ENCODE measurements around the gene ZBTB20. TPM values are rescaled to one million over a fixed set of nuclear protein-coding genes. Genes with fewer than 3 reads are reported as not detected.

Gene ZBTB20
- total and polyA plus RNA-seq, 4 donors, result 0.69 to 128 (median 51.7) TPM

- Histone ChIP-seq H3K27ac (ENCODE audit: low read depth in 1 of 2, low read length in 2 of 2) (no peak overlapping the region), H3K4me1 (ENCODE audit: control insufficient read depth in 1 of 2, insufficient read depth in 2 of 2, low read length in 2 of 2) (no peaks in the 10 kb centered on the region)
- 98 to 100% methylated on average over 2 of the region's 2 CpGs for WGBS, 2 donors
Measured at GRCh38 chr3:114860531-114860930, 286.6 kb downstream of the ZBTB20 start.

DNA sequence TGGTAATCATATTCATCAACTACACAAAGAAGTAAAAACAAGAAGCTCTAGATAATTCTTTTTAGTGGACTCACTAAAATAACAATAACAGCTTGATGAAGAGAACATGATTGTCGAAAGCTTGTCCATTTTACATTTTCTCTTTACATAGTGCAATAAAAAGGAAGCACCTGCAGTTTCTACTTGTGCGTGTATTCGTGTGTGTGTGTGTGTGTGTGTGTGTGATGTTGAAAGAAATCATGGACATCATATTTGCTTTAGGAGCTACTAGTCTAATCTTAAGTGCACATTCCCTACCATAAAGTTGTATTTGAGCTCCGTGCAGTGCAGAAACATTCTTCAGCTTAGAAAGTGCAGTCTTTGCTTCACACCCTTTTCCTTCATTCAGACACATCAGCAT, 288.8 kb downstream of the ZBTB20 start:
- no peaks in the 10 kb centered on the region for H3K9me3 ChIP-seq (ENCODE audit: control insufficient read depth, low read length)
- ATAC-seq (ENCODE audit: low FRiP score) (no peak), DNase-seq (no peak)
- intact Hi-C loops (cut with DNase I), result no loop called here
- no peak overlapping the region for H3K4me3 ChIP-seq (ENCODE audit: low read length in 2 of 2)
- H3K27ac ChIP-seq (ENCODE audit: low read depth in 1 of 2, low read length in 2 of 2), result no peak overlapping the region
- no peaks in the 10 kb centered on the region for H3K4me1 ChIP-seq (ENCODE audit: control insufficient read depth in 1 of 2, insufficient read depth in 2 of 2, low read length in 2 of 2)
- WGBS, 2 donors, result 91% methylated on average over 4 of the region's 4 CpGs
- H3K27me3 ChIP-seq (ENCODE audit: control insufficient read depth in 1 of 2, insufficient read depth in 2 of 2, low read length in 1 of 2), result no peaks in the 10 kb centered on the region
- H3K36me3 ChIP-seq (ENCODE audit: control insufficient read depth in 1 of 2, insufficient read depth in 2 of 2, low read length in 1 of 2), result no peaks in the 10 kb centered on the region

More at GRCh38 chr3:114860531-114860930, 286.6 kb downstream of the ZBTB20 start:
- no peak for ATAC-seq (ENCODE audit: low FRiP score)
- Histone ChIP-seq H3K4me3 (ENCODE audit: low read length in 2 of 2) (no peak overlapping the region), H3K9me3 (ENCODE audit: control insufficient read depth, low read length) (no peaks in the 10 kb centered on the region), H3K27me3 (ENCODE audit: control insufficient read depth in 1 of 2, insufficient read depth in 2 of 2, low read length in 1 of 2) (no peaks in the 10 kb centered on the region), H3K36me3 (ENCODE audit: control insufficient read depth in 1 of 2, insufficient read depth in 2 of 2, low read length in 1 of 2) (no peaks in the 10 kb centered on the region)
- no peak for DNase-seq
- intact Hi-C loops (cut with DNase I), result no loop called here

DNA sequence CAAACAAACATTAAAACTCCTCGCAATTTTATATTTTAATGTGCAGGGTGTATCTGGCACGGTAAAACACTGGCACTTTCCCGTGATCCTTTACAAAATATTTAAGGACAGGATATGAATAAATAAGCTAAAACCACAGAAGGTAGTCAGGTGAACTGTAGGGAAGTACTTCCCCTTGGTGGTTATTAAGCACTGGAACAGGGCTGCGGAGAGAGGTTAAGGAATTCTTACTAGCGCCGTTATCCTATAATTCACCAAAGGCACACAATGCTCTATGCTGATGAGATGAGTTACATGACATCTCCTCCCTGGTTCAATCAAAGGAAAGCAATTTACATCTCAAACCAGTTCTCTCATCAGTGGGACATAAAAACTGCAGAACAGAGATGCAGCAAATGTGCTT, 289.8 kb downstream of the ZBTB20 start:
- no peaks in the 10 kb centered on the region for H3K27me3 ChIP-seq (ENCODE audit: control insufficient read depth in 1 of 2, insufficient read depth in 2 of 2, low read length in 1 of 2)
- intact Hi-C loops (cut with DNase I), result no loop called here
- ATAC-seq (ENCODE audit: low FRiP score) (no peak), DNase-seq (no peak)
- no peaks in the 10 kb centered on the region for H3K4me1 ChIP-seq (ENCODE audit: control insufficient read depth in 1 of 2, insufficient read depth in 2 of 2, low read length in 2 of 2)
- H3K36me3 ChIP-seq (ENCODE audit: control insufficient read depth in 1 of 2, insufficient read depth in 2 of 2, low read length in 1 of 2), result no peaks in the 10 kb centered on the region
- H3K27ac ChIP-seq (ENCODE audit: low read depth in 1 of 2, low read length in 2 of 2), result no peak overlapping the region
- no peaks in the 10 kb centered on the region for H3K9me3 ChIP-seq (ENCODE audit: control insufficient read depth, low read length)
- no peak overlapping the region for H3K4me3 ChIP-seq (ENCODE audit: low read length in 2 of 2)
- WGBS, 2 donors, result 69 to 70% methylated on average over 6 of the region's 6 CpGs

GRCh38 chr3:114856835-114857234, 290.3 kb downstream of the ZBTB20 start:
- intact Hi-C loops (cut with DNase I), result no loop called here
- H3K9me3 ChIP-seq (ENCODE audit: control insufficient read depth, low read length), result no peaks in the 10 kb centered on the region
- no peaks in the 10 kb centered on the region for H3K27me3 ChIP-seq (ENCODE audit: control insufficient read depth in 1 of 2, insufficient read depth in 2 of 2, low read length in 1 of 2)
- no peak for ATAC-seq (ENCODE audit: low FRiP score)
- 90 to 100% methylated on average over 1 of the region's 1 CpG for whole genome bisulfite sequencing, 2 donors
- H3K36me3 ChIP-seq (ENCODE audit: control insufficient read depth in 1 of 2, insufficient read depth in 2 of 2, low read length in 1 of 2), result no peaks in the 10 kb centered on the region
- no peak overlapping the region for H3K4me3 ChIP-seq (ENCODE audit: low read length in 2 of 2)
- DNase-seq, result no peak
- H3K4me1 ChIP-seq (ENCODE audit: control insufficient read depth in 1 of 2, insufficient read depth in 2 of 2, low read length in 2 of 2), result no peaks in the 10 kb centered on the region
- H3K27ac ChIP-seq (ENCODE audit: low read depth in 1 of 2, low read length in 2 of 2), result no peak overlapping the region

- Histone ChIP-seq H3K4me1 (ENCODE audit: control insufficient read depth in 1 of 2, insufficient read depth in 2 of 2, low read length in 2 of 2) (no peaks in the 10 kb centered on the region), H3K9me3 (ENCODE audit: control insufficient read depth, low read length) (no peaks in the 10 kb centered on the region), H3K36me3 (ENCODE audit: control insufficient read depth in 1 of 2, insufficient read depth in 2 of 2, low read length in 1 of 2) (no peaks in the 10 kb centered on the region), H3K27ac (ENCODE audit: low read depth in 1 of 2, low read length in 2 of 2) (no peak overlapping the region), H3K27me3 (ENCODE audit: control insufficient read depth in 1 of 2, insufficient read depth in 2 of 2, low read length in 1 of 2) (no peaks in the 10 kb centered on the region), H3K4me3 (ENCODE audit: low read length in 2 of 2) (no peak overlapping the region)
- WGBS, 2 donors, result 98% methylated on average over 5 of the region's 5 CpGs
- intact Hi-C loops (cut with DNase I), result no loop called here
- ATAC-seq (ENCODE audit: low FRiP score) (no peak), DNase-seq (no peak)
Measured at GRCh38 chr3:114855839-114856238, 291.2 kb downstream of the ZBTB20 start.

- intact Hi-C loops (cut with DNase I), result no loop called here
- DNase-seq, result no peak
- Histone ChIP-seq H3K4me3 (ENCODE audit: low read length in 2 of 2) (no peak overlapping the region), H3K27me3 (ENCODE audit: control insufficient read depth in 1 of 2, insufficient read depth in 2 of 2, low read length in 1 of 2) (no peaks in the 10 kb centered on the region), H3K4me1 (ENCODE audit: control insufficient read depth in 1 of 2, insufficient read depth in 2 of 2, low read length in 2 of 2) (peaks cover 0 to 6% of the 10 kb centered on the region in 2 donors), H3K36me3 (ENCODE audit: control insufficient read depth in 1 of 2, insufficient read depth in 2 of 2, low read length in 1 of 2) (no peaks in the 10 kb centered on the region), H3K27ac (ENCODE audit: low read depth in 1 of 2, low read length in 2 of 2) (no peak overlapping the region), H3K9me3 (ENCODE audit: control insufficient read depth, low read length) (no peaks in the 10 kb centered on the region)
- no peak for ATAC-seq (ENCODE audit: low FRiP score)
- WGBS, 2 donors, result 94 to 97% methylated on average over 3 of the region's 3 CpGs
Measured at GRCh38 chr3:114852966-114853365, 294.1 kb downstream of the ZBTB20 start.

DNA sequence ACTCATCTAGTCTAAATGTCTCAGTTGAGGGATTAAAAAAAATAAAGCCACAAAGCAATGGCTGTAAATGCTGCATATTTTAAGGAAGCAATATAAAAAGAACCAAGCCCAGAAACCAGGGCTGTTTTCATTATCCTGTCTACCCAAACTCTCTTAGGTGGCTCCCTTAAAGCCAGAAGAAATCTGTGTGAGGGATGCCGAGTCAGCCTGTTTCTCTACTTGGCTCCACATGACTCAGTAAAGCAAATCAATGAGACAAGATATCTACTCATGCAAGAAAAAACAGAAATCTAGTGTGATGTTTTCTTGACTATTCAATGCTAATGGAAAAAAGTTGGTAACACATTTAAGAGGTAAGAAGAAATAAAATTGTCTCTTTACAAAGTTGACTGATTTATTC, 296.2 kb downstream of the ZBTB20 start:
- 71% methylated on average over 1 of the region's 1 CpG for WGBS, 2 donors
- Histone ChIP-seq H3K9me3 (ENCODE audit: control insufficient read depth, low read length) (no peaks in the 10 kb centered on the region), H3K4me3 (ENCODE audit: low read length in 2 of 2) (no peak overlapping the region), H3K27ac (ENCODE audit: low read depth in 1 of 2, low read length in 2 of 2) (no peak overlapping the region), H3K4me1 (ENCODE audit: control insufficient read depth in 1 of 2, insufficient read depth in 2 of 2, low read length in 2 of 2) (peaks cover 2 to 10% of the 10 kb centered on the region in 2 donors), H3K27me3 (ENCODE audit: control insufficient read depth in 1 of 2, insufficient read depth in 2 of 2, low read length in 1 of 2) (no peaks in the 10 kb centered on the region), H3K36me3 (ENCODE audit: control insufficient read depth in 1 of 2, insufficient read depth in 2 of 2, low read length in 1 of 2) (no peaks in the 10 kb centered on the region)
- ATAC-seq (ENCODE audit: low FRiP score) (no peak), DNase-seq (no peak)
- intact Hi-C loops (cut with DNase I), result no loop called here

GRCh38 chr3:114848643-114849350, 298.3 kb downstream of the ZBTB20 start:
- WGBS, 2 donors, result 85 to 86% methylated on average over 3 of the region's 3 CpGs
- DNase-seq, result no peak
- H3K36me3 ChIP-seq (ENCODE audit: control insufficient read depth in 1 of 2, insufficient read depth in 2 of 2, low read length in 1 of 2), result no peaks in the 10 kb centered on the region
- peaks cover 2 to 10% of the 10 kb centered on the region in 2 donors for H3K4me1 ChIP-seq (ENCODE audit: control insufficient read depth in 1 of 2, insufficient read depth in 2 of 2, low read length in 2 of 2)
- ATAC-seq (ENCODE audit: low FRiP score), result no peak
- H3K9me3 ChIP-seq (ENCODE audit: control insufficient read depth, low read length), result no peaks in the 10 kb centered on the region
- H3K27me3 ChIP-seq (ENCODE audit: control insufficient read depth in 1 of 2, insufficient read depth in 2 of 2, low read length in 1 of 2), result no peaks in the 10 kb centered on the region
- peak overlapping the region in 1 of 2 donors; percentile 20 for H3K27ac ChIP-seq (ENCODE audit: low read depth in 1 of 2, low read length in 2 of 2)
- no peak overlapping the region for H3K4me3 ChIP-seq (ENCODE audit: low read length in 2 of 2)
- intact Hi-C loops (cut with DNase I), result no loop called here

DNA sequence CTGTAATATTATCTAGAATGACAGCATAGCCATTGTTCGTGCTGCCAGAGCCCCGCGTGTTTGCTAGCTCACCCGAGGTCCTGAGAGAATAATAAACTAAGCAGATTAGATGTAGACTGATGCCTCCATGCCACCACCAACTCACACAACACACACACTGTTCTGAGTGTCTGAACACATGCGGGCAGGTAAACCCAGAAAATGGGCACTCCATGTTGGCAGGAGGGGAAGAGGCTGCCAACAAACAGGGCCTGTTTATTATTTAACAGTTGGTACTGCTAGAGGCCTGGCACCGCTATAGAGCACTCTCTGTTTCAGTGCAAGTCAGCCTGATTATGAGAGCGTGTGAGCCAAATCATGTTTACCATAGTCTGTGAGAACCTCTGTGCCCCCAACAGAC, 299.0 kb downstream of the ZBTB20 start:
- Histone ChIP-seq H3K27ac (ENCODE audit: low read depth in 1 of 2, low read length in 2 of 2) (no peak overlapping the region), H3K9me3 (ENCODE audit: control insufficient read depth, low read length) (no peaks in the 10 kb centered on the region), H3K36me3 (ENCODE audit: control insufficient read depth in 1 of 2, insufficient read depth in 2 of 2, low read length in 1 of 2) (no peaks in the 10 kb centered on the region), H3K4me1 (ENCODE audit: control insufficient read depth in 1 of 2, insufficient read depth in 2 of 2, low read length in 2 of 2) (peaks cover 2 to 10% of the 10 kb centered on the region in 2 donors), H3K4me3 (ENCODE audit: low read length in 2 of 2) (no peak overlapping the region), H3K27me3 (ENCODE audit: control insufficient read depth in 1 of 2, insufficient read depth in 2 of 2, low read length in 1 of 2) (no peaks in the 10 kb centered on the region)
- intact Hi-C loops (cut with DNase I), result no loop called here
- no peak for DNase-seq
- 31 to 33% methylated on average over 7 of the region's 7 CpGs for WGBS, 2 donors
- ATAC-seq (ENCODE audit: low FRiP score), result no peak

Measured in aorta (tissue), 5 donors.